Panc1 (cell line): ENCODE data around the gene SPTSSA. TPM values are rescaled to one million over a fixed set of nuclear protein-coding genes. Genes with fewer than 3 reads are reported as not detected.
"Not testable (repeated sequence)": the region's sequence is repeated elsewhere in the genome, so short reads cannot be mapped to it uniquely, and the experiment has no call there.

Source experiments
- ATAC-seq: fragments of 200-7000 bp; cut with Tn5 transposase; 2 replicates; pipeline ENCODE4 v1.9.1; 2020; ENCODE audit warnings: mild to moderate bottlenecking, moderate library complexity
- BruUV-seq: library from RNA; stranded (reverse); fragments of 400-500 nt; replicated peaks from 2 replicates; lab custom pipeline; 2021; lab: Mats Ljungman, UMichigan
- CTCF ChIA-PET: fragments of 300-600 bp; sonication (Branson Sonifier 250); formaldehyde crosslinking; loops from one replicate; lab custom pipeline; 2022; ENCODE audit warnings: antibody characterized with exemption; lab: Charles Lee
- POLR2A ChIA-PET: fragments of 300-600 bp; sonication (Branson Sonifier 250); formaldehyde crosslinking; loops from one replicate; lab custom pipeline; 2022; ENCODE audit warnings: antibody characterized with exemption; lab: Charles Lee
- DNase-seq: peaks from one replicate; pipeline ENCODE4 v3.0.0-alpha.2; 2010; ENCODE audit warnings: low read depth, low spot score
- H3K27ac ChIP-seq: 2 replicates; pipeline ENCODE4 v1.5.1; 2011; ENCODE audit warnings: mild to moderate bottlenecking, low read length, inconsistent platforms
- H3K27me3 ChIP-seq: fragments of 200-500 bp; sonication (Bioruptor generic); 2 replicates; pipeline ENCODE4 v1.6.0; 2014; ENCODE audit warnings: low read length, inconsistent platforms; ENCODE audit not compliant: control insufficient read depth, insufficient read depth
- H3K36me3 ChIP-seq: fragments of 200-500 bp; sonication (Bioruptor generic); 2 replicates; pipeline ENCODE4 v1.5.1; 2014; ENCODE audit warnings: inconsistent platforms, mild to moderate bottlenecking, low read length, moderate library complexity; ENCODE audit not compliant: control insufficient read depth, insufficient read depth
- H3K4me1 ChIP-seq: 2 replicates; pipeline ENCODE4 v1.5.1; 2011; ENCODE audit warnings: inconsistent platforms, mild to moderate bottlenecking, low read length, moderate library complexity; ENCODE audit not compliant: control insufficient read depth, insufficient read depth
- H3K4me3 ChIP-seq, 2 experiments: 2 replicates each; pipeline ENCODE4 v1.5.1; 2011 to 2012; ENCODE audit warnings: low read depth in 2 of 2, low read length in 2 of 2, mild to moderate bottlenecking in 2 of 2, inconsistent platforms in 1 of 2, moderate library complexity in 1 of 2
- H3K9me3 ChIP-seq: fragments of 200-500 bp; sonication (Bioruptor generic); 2 replicates; pipeline ENCODE4 v1.5.1; 2014; ENCODE audit warnings: low read depth, mild to moderate bottlenecking, inconsistent platforms, low read length, moderate library complexity; ENCODE audit not compliant: control insufficient read depth, insufficient read depth
- CTCF ChIP-seq: fragments of 450-650 bp; IDR thresholded peaks from 2 replicates; pipeline ENCODE4 v1.5.1; 2017; ENCODE audit warnings: mild to moderate bottlenecking
- POLR2AphosphoS5 ChIP-seq: IDR thresholded peaks from 2 replicates; pipeline ENCODE4 v1.6.1; 2012; ENCODE audit warnings: mild to moderate bottlenecking, low read depth, low read length, moderate library complexity
- SIN3A ChIP-seq: IDR thresholded peaks from 2 replicates; pipeline ENCODE4 v1.6.1; 2012; ENCODE audit warnings: low read depth, mild to moderate bottlenecking, low read length, moderate library complexity, borderline replicate concordance; ENCODE audit not compliant: insufficient read depth
- TCF7L2 ChIP-seq: IDR thresholded peaks from 2 replicates; pipeline ENCODE4 v1.6.1; 2011; ENCODE audit warnings: mild to moderate bottlenecking, low read depth, low read length, inconsistent platforms
- in situ Hi-C: cut with HindIII; loops from 2 replicates; pipeline ENCODE4 v1.10.0; 2016; ENCODE audit warnings: low sequenced_read_pairs, low pct_unique_long_range_greater_than_20kb
- intact Hi-C: fragments of 100-400 bp; cut with micrococcal nuclease; formaldehyde crosslinking; loops from one replicate; pipeline ENCODE4 v1.10.0; 2022; ENCODE audit not compliant: unreplicated experiment
- total RNA-seq: library from RNA; stranded (reverse); gene quantifications from one replicate; pipeline ENCODE4 v1.2.1, GENCODE V29; 2021; ENCODE audit not compliant: unreplicated experiment
- TF ChIP-seq, protein P1 (sequence below), 2 experiments: IDR thresholded peaks; 2 replicates each; pipeline ENCODE4 v1.6.1; 2011 to 2012; ENCODE audit warnings: low read depth in 2 of 2, control low read depth in 1 of 2, low read length in 1 of 2, mild to moderate bottlenecking in 1 of 2, moderate library complexity in 1 of 2; ENCODE audit not compliant: insufficient read depth in 1 of 2

The SPTSSA gene
- total RNA-seq, 1 experiment from 2014 or later: 15.6 TPM

DNA sequence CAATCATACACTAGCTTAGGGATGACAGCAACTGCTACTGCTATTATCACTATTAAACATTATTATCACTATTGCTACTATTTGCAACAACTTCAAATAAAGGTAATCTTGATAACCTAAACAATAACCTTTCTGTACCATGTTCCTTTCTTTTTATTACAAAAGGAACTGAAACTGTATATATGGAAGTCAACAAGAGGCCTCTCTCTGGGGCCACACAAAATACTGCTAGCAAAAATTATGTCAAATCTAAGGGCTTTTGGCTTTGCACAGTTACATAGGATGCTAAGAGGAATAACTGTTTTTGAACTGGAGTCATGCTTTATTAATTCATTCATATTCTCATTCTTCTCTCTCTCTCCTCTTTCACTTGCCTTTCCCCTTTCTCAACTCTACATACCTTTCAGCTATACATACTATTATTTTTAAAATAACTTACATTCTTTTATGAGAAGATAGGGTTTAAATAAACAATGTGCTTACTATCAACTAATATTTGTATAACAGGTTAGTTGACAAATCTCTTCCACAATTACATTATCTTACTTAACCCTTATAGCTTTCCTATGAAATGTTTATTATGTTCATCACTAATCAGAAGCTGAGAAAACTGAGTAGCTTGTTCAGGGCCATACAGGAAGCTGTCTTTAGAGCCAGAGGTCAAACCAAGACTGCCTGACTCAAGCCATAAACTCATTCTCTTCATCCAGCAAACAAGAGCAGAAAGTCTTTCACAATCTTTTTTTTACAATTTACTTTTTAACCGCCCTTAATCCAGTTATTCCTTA is 25.7 kb downstream of the SPTSSA start:
- no peak; the same call in 1 of the 2 replicates for ATAC-seq
- in situ Hi-C loops: no loop called here
- Histone ChIP-seq H3K4me1 (peaks cover 12% of the 10 kb centered on the region), H3K27me3 (no peaks in the 10 kb centered on the region), H3K4me3 (no peak overlapping the region), H3K36me3 (no peaks in the 10 kb centered on the region; the same call in 1 of the 2 replicates), H3K27ac (no peak overlapping the region), H3K9me3 (no peaks in the 10 kb centered on the region)
- no peak for DNase-seq
- TF ChIP-seq, protein P1, sequence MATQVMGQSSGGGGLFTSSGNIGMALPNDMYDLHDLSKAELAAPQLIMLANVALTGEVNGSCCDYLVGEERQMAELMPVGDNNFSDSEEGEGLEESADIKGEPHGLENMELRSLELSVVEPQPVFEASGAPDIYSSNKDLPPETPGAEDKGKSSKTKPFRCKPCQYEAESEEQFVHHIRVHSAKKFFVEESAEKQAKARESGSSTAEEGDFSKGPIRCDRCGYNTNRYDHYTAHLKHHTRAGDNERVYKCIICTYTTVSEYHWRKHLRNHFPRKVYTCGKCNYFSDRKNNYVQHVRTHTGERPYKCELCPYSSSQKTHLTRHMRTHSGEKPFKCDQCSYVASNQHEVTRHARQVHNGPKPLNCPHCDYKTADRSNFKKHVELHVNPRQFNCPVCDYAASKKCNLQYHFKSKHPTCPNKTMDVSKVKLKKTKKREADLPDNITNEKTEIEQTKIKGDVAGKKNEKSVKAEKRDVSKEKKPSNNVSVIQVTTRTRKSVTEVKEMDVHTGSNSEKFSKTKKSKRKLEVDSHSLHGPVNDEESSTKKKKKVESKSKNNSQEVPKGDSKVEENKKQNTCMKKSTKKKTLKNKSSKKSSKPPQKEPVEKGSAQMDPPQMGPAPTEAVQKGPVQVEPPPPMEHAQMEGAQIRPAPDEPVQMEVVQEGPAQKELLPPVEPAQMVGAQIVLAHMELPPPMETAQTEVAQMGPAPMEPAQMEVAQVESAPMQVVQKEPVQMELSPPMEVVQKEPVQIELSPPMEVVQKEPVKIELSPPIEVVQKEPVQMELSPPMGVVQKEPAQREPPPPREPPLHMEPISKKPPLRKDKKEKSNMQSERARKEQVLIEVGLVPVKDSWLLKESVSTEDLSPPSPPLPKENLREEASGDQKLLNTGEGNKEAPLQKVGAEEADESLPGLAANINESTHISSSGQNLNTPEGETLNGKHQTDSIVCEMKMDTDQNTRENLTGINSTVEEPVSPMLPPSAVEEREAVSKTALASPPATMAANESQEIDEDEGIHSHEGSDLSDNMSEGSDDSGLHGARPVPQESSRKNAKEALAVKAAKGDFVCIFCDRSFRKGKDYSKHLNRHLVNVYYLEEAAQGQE (IDR thresholded peaks at IDR 0.05; ENCODE audit: insufficient read depth in 1 of 2, low read depth in 2 of 2, low read length in 1 of 2): no peak
- TF ChIP-seq POLR2AphosphoS5 (no peak), TCF7L2 (no peak), CTCF (no peak), SIN3A (no peak)
- CTCF ChIA-PET: no interaction called here
- POLR2A ChIA-PET: interaction anchor here (0.7 kb wide), 1 partner anchor 14 kb away, joined by 4 read pairs; no protein-coding TSS in a partner anchor
- intact Hi-C loops: no loop called here
- BruUV-seq: no TSS peak

DNA sequence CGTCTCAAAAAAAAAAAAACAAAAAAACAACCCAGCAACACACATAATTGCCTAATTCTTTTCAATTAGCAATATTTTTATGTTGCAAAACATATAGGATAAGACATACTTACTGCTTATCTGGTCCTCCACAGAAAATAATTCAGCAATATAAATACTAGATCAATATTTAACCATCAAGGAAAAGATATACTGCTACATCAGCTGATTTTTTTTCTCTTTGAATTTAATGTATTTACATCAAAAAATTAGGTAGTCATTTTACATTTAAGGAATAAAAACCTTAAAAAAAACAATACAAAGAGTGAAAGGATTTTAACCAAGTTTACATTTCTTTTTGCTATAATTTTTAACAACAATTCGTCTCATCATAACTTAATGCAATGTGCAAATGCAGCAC is 28.1 kb downstream of the SPTSSA start:
- in situ Hi-C loops: no loop called here
- H3K4me3 ChIP-seq: no peak overlapping the region
- CTCF ChIA-PET: no interaction called here
- no peaks in the 10 kb centered on the region for H3K9me3 ChIP-seq
- H3K27ac ChIP-seq: no peak overlapping the region
- no peaks in the 10 kb centered on the region; the same call in 1 of the 2 replicates for H3K36me3 ChIP-seq
- peaks cover 12% of the 10 kb centered on the region; the same call in 1 of the 2 replicates for H3K4me1 ChIP-seq
- POLR2A ChIA-PET: no interaction called here
- no peaks in the 10 kb centered on the region for H3K27me3 ChIP-seq
- DNase-seq: no peak
- no TSS peak for BruUV-seq
- intact Hi-C loops: no loop called here
- ATAC-seq: no peak
- TF ChIP-seq SIN3A (no peak), TCF7L2 (no peak), POLR2AphosphoS5 (no peak), CTCF (no peak)
- TF ChIP-seq, protein P1 (IDR thresholded peaks at IDR 0.05; ENCODE audit: insufficient read depth in 1 of 2, low read depth in 2 of 2, low read length in 1 of 2): no peak

GRCh38 chr14:34428102-34428466 is 34.0 kb downstream of the SPTSSA start:
- DNase-seq, H3K4me3 ChIP-seq, BruUV-seq, H3K4me1 ChIP-seq, ATAC-seq, H3K27me3 ChIP-seq, intact Hi-C loops, H3K9me3 ChIP-seq, H3K36me3 ChIP-seq, in situ Hi-C loops, H3K27ac ChIP-seq: not testable (repeated sequence)
- ChIA-PET CTCF (interaction anchor here (0.7 kb wide), 1 partner anchor 37 kb away, joined by 5 read pairs; no protein-coding TSS in a partner anchor), POLR2A (interaction anchor here (0.6 kb wide), 1 partner anchor 14 kb away, joined by 4 read pairs; no protein-coding TSS in a partner anchor)
